Measurements from ENCODE around the gene ASS1.

Gene ASS1

DNA sequence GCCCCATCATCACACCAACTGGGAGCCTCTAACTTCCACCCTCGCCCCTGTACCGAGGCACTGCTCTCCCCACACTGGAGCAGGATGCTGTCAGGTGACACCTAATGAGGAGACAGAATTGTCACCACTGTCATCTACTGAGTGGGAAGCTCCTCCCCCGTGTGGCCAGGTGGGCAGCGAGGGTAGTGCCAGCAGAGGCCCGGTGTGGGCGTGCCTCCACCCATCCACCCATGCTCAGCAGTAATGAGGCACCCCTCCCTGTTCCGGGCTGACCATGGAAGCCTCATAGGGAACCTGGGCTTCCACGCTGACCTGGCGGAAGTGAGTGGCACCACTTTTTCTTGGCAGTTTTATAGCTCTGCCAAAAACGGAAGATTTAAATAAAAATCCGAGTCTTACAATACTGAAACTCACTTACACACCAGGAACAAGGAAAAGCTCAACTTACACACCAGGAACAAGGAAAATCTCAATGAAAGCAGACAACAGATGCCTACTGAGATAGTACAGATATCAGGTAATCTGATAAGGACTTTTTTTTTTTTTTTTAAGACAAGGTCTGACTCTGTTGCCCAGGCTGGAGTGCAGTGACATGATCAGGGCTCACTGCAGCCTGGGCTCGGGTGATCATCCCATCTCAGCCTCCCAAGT, 30.6 kb upstream of the ASS1 start:
- Histone ChIP-seq H3K9me3 (no peaks in the 10 kb centered on the region), H3K27ac (no peak overlapping the region), H3K27me3 (peaks cover 0 to 3% of the 10 kb centered on the region in 2 donors), H3K36me3 (no peaks in the 10 kb centered on the region), H3K4me3 (no peak overlapping the region), H3K4me1 (no peaks in the 10 kb centered on the region)
- TF ChIP-seq, protein P1, sequence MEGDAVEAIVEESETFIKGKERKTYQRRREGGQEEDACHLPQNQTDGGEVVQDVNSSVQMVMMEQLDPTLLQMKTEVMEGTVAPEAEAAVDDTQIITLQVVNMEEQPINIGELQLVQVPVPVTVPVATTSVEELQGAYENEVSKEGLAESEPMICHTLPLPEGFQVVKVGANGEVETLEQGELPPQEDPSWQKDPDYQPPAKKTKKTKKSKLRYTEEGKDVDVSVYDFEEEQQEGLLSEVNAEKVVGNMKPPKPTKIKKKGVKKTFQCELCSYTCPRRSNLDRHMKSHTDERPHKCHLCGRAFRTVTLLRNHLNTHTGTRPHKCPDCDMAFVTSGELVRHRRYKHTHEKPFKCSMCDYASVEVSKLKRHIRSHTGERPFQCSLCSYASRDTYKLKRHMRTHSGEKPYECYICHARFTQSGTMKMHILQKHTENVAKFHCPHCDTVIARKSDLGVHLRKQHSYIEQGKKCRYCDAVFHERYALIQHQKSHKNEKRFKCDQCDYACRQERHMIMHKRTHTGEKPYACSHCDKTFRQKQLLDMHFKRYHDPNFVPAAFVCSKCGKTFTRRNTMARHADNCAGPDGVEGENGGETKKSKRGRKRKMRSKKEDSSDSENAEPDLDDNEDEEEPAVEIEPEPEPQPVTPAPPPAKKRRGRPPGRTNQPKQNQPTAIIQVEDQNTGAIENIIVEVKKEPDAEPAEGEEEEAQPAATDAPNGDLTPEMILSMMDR (IDR thresholded peaks at IDR 0.05): no peak
- intact Hi-C loops (cut with DNase I; ENCODE audit: low total_unique reads): no loop called here
- no peak for DNase-seq

DNA sequence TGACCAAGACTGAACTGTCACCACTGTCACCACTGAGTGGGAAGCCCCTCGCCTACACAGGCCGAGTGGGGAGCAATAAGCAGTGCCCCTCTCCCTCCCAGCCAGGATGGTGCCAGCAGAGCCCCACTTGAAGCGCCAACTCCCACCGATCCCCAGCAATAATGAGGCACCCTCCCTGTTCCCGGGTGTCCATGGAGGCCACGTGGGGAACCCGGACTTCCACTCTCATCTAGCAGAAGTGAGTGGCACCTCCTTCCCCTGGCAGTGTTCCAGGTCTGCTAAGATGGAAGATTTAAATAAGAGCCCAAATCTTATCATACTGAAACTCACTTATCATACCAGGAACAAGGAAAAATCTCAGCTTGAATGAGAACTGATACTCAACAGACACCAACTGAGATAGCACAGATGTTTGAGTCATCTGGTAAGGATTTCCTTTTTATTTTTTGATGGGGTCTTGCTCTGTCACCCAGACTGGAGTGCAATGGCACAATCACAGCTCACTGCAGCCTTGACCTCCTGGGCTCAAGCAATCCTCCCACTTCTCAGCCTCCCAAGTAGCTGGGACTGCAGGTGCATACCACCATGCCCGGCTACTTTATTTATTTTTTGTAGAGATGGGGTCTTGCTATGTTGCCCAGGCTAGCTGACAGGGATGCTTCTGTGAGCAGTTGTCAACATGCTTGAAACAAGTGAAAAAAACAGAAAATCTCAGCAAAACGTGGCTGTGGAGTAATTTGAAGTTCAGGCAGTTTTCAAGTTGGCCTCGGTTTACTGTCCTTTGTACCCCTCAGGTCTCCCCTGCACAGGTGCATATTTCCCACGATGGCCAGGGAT, 29.6 kb upstream of the ASS1 start:
- Histone ChIP-seq H3K36me3 (no peaks in the 10 kb centered on the region), H3K4me1 (no peaks in the 10 kb centered on the region), H3K27me3 (peaks cover 0 to 3% of the 10 kb centered on the region in 2 donors), H3K9me3 (no peaks in the 10 kb centered on the region), H3K27ac (no peak overlapping the region), H3K4me3 (no peak overlapping the region)
- DNase-seq: no peak
- TF ChIP-seq, protein P1 (IDR thresholded peaks at IDR 0.05): no peak
- intact Hi-C loops (cut with DNase I; ENCODE audit: low total_unique reads): loop anchor here (5.0 kb wide), 1 partner anchor 558 kb away; no protein-coding TSS in a partner anchor

DNA sequence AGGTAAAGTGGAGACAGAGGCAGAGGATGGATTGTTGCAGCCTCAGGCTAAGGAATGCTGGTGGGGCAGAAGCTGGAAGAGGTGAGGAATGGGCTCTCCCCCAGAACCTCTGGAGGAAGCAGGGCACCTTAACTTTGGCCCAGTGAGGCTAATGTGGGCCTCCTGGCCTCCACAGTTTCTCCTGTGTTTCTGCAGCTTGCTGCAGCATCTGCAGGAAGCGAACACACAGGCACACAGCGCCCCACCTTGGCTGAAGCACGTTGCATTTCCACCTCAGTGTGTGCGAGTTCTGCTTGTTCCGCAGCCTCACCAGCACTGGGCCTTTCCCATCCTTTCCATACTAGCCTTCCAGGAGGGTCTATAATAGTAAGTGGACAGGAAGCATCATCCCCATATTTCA, 27.2 kb upstream of the ASS1 start:
- intact Hi-C loops (cut with DNase I; ENCODE audit: low total_unique reads): loop anchor here (5.0 kb wide), 1 partner anchor 560 kb away; no protein-coding TSS in a partner anchor
- Histone ChIP-seq H3K27me3 (peaks cover 0 to 13% of the 10 kb centered on the region in 2 donors), H3K4me3 (no peak overlapping the region), H3K4me1 (no peaks in the 10 kb centered on the region), H3K9me3 (no peaks in the 10 kb centered on the region), H3K27ac (no peak overlapping the region), H3K36me3 (no peaks in the 10 kb centered on the region)
- DNase-seq: no peak
- TF ChIP-seq, protein P1 (IDR thresholded peaks at IDR 0.05): no peak

DNA sequence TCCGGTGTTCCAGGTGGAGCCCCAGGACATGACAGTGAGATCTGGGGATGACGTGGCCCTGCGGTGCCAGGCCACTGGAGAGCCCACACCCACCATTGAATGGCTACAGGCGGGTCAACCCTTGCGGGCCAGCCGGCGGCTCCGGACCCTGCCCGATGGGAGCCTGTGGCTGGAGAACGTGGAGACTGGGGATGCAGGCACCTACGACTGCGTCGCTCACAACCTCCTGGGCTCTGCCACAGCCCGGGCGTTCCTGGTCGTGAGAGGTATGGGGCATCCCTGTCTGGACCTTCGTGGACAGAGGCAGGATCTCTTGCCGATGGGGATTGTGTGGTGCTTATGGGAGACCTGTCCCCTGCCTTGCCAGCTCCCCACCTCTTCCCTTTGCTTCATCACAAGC, 26.0 kb upstream of the ASS1 start:
- Histone ChIP-seq H3K4me1 (no peaks in the 10 kb centered on the region), H3K4me3 (no peak overlapping the region), H3K27me3 (peaks cover 0 to 21% of the 10 kb centered on the region in 2 donors), H3K27ac (no peak overlapping the region), H3K36me3 (no peaks in the 10 kb centered on the region), H3K9me3 (no peaks in the 10 kb centered on the region)
- no peak for DNase-seq
- intact Hi-C loops (cut with DNase I; ENCODE audit: low total_unique reads): loop anchor here (5.0 kb wide), 1 partner anchor 561 kb away; no protein-coding TSS in a partner anchor
- TF ChIP-seq, protein P1 (IDR thresholded peaks at IDR 0.05): no peak

DNA sequence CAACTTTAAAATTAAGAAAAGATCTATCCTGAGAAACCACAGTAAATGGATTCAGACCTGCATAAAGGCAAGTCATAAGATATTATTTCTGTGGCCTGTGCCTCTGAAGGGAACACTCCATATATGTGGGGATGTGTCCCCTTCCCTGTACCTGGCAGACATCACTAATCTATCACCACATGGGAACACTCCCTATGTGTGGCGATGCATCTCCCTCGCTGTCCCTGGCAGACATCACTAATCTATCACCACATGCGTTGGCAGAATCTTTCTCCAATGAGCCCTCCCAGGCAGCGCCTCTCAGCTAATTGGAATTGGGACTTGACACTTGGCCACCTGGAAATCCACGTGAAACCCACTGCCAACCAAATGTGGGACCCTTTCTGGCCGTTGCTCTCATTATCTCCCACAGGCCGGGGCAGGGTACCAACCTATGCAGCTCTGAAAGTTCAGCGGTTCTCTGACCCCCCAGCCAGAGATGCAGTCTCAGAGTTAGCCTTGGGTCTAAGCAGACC, 25.2 kb upstream of the ASS1 start:
- no peaks in the 10 kb centered on the region for H3K36me3 ChIP-seq
- TF ChIP-seq, protein P1 (IDR thresholded peaks at IDR 0.05): no peak
- peaks cover 0 to 21% of the 10 kb centered on the region in 2 donors for H3K27me3 ChIP-seq
- no peak overlapping the region for H3K4me3 ChIP-seq
- intact Hi-C loops (cut with DNase I; ENCODE audit: low total_unique reads): loop anchor here (5.0 kb wide), 1 partner anchor 562 kb away; no protein-coding TSS in a partner anchor
- no peaks in the 10 kb centered on the region for H3K9me3 ChIP-seq
- DNase-seq: no peak
- H3K27ac ChIP-seq: no peak overlapping the region
- no peaks in the 10 kb centered on the region for H3K4me1 ChIP-seq
